CMK (cell line): Measurements from ENCODE around the gene EIF1AD.
"Not testable (repeated sequence)": the region's sequence is repeated elsewhere in the genome, so short reads cannot be mapped to it uniquely, and the experiment has no call there.

Experiments used
- DNase-seq: peaks from one replicate; pipeline ENCODE4 v3.0.0-alpha.2; 2010; ENCODE audit warnings: low read depth

EIF1AD gene, protein sequence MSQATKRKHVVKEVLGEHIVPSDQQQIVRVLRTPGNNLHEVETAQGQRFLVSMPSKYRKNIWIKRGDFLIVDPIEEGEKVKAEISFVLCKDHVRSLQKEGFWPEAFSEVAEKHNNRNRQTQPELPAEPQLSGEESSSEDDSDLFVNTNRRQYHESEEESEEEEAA

DNA sequence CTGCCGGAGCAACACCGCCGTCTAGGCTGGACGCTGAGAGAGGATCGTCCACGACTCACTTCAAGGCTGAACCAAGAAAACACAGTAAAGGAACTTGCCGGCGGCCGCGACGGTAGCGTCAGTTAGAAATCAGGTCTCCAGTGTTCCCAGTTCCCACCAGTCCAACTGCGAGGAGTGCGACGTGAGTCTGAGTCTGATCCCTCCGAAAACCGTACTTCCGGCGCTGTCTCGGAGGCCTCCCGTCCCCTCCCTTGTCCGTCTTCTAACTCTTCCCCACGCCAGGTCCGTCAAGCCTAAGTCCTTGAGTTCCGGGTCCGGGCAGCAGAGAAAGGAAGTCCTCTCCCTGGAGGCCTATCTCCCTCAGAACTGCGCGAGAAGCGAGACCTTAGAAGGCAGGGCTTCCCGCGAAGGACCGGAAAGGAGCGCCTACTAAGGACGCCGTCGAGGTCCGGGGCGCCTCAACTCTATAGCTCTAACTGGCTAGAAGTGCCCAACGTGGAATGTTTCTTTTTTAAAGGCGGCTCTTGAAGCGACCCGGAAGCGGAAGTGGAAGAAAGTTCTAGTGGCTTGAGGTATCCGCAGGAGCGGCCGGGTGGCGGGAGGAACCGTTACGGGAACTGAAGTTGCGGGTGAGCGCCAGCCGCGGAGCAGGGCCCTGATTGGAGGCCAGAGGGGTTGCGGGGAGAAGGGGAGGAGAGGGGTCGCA is at the start of gene EIF1AD, which contains the start of gene BANF1:
TSS of gene EIF1AD (minus strand) at position 216 of the 706 bp plus-strand sequence. CDS start 1,768 bp downstream, outside the sequence.
TSS of gene BANF1 (plus strand) at position 562 of the 706 bp plus-strand sequence. CDS start 748 bp downstream, outside the sequence.
- peak; percentile 100 for DNase-seq

DNA sequence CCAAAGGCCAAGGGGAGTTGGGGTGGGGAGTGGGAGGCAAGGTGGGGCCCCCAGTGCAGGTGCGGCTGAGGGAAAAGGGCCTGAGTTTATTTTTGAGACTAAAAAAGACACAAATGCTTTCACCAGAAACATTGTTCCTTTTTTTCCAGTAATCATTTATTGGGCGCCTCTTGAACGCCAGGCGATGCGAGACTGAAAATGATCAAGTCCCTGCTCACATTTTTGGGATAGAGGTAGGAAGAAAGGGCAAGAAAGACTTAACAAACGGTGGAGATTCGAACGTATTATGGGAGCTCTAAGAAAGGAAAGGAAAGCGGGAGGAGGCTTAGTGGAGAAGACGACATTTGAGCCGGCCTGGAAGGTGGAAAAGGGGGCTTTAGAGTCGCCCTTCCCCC is 49.4 kb upstream of the EIF1AD start:
- DNase-seq = no peak

DNA sequence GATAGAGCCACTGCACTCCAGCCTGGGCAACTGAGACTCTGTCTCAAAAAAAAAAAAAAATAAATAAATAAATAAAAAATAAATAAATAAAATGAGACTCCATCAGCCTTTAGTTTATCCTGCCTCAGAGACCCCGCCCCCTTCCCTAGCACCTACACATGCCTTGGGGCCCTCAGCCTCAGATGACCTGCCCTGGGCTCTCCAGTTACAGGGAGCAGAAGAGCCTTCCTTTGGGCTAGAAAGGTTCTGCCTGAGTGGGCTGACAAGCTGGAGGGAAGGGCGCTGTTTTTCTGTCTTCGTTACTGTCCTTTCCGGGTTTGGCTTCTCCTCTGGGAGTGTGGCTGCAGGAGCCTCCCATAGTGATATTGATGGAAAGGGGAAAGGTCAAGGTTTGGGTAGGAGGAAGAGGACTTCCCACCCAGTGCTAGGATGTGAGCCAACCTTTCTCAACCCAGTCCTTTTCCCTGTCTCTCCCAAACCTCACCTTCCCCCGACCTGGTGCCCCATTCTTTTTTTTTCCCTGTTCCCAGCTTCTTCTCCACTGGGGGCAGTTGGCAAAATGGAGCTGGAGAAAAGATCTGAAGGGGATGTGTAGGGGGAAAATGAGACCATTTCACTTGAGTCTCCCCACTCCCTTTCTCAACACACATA is 48.7 kb upstream of the EIF1AD start:
- no peak for DNase-seq

DNA sequence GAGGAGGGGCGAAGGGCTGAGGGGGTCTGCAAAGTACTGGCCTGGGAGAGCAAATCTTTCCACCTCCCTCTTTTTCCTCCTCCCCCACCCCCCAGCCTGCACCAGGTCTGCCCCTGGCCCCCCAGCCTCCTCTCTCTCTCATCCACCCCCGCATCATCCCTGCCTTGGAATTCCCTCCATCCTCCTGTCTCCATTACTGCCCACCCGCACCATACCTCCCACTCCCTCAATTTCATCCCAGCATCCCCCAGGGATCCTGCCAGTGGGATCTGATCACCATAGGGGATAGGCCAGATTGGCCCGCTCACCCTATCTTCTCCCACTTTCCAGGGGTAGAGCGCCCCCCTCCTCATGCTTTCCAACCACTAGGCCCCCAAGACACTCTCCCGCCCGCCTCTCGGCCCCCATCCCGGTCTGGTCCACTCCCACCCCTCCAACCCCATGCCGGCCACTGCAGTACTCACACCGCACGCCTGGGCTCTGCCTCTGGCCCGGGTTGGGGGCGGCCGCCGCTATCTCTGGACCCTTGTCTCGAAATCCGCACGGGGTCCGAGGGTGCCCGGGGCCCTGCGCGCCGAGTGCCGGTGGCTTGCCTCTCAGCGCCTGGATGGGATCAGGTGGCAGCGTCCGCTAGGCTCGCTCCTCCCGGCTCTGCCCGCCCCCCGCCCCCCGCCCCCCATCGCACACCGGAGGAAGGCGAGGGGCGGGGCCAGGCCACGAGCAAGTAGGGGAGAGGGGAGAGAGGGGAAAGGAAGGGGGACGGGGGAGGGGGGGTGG is 46.8 kb upstream of the EIF1AD start, which contains the start of gene GAL3ST3:
TSS of gene GAL3ST3 (minus strand) at position 615 of the 777 bp plus-strand sequence. CDS start 3,746 bp downstream, outside the sequence.
- no peak for DNase-seq

DNA sequence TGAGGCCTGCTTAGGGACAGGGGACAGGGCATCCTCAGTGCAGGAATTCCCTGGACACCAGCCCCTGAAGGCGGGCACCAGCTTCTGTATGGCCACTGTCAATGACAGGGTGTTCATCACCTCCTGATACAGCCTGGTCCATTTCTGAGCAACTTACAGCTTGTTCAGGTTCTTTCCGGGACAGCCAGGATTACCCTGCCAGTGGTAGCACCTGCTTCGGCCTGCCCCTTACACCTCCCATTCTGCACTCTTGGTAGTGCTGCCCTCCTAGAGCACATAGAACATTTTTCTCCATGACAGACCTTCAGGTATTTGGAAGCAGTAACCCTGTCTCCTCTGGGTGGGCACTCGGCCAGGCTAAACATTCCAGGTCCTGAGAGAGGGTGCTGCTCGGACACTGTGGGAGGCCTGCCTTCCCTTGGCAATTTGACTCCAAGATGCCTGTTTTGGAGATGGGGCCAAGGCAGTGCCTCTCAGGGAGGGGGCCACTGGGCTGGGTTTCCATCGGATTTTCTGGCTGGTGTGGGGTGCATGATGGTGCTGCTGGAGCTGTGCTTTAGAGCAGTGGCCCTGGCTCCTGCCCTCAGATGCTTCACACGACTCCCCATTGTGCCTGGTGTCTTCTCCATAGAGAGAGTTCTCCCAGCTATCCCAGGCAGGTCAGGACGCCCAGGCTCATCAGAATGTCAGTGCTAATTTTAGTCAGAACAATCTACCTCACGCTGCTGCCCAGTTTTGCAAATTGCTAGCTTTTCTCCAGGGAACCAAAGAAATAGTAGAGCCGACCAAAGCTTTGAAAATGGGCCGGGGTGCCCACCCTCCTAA is 45.8 kb upstream of the EIF1AD start:
- DNase-seq = no peak

DNA sequence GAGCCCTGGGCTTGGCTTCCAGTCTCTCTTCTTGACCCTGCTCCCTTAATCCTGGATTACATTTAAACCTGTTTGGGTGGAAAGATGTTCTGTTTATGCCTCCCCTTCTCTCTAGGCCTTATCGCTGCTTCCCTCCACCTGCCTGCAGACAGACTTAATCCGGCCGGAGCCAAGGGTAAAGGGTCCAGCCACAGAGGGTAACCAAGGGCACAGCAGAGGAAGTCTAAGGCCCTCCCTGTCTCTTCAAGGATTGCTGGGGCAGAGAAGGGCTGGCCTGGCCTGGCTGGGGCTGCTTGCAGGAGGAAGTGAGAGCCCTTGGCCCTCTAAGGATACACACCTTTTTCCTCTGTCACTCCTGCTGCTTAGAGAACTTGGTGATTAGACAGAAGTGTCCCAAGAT is 44.9 kb upstream of the EIF1AD start:
- DNase-seq = no peak

DNA sequence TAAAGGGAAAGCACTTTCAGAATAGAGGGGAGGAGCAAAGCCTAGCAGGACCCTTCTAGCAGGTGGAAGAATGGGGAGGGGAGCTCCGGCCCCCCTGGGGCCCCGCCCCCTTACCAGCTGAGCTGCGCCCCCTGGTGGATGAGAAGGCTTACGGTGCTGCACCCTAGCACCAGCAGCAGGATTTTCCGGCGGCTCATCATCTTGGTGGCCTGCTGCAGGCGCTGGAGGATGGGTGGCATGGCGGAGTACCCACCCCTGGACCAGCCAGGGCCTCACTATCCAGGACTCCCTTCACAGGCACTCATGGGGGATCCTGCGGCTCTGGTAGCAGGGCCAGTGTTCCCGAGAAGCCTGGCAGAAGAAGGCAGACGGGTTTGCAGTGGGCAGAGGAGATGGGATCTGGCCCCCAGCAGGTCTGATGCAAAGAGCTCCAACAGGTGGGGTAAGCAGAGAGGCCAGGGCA is 43.3 kb upstream of the EIF1AD start:
- DNase-seq = peak; percentile 78

DNA sequence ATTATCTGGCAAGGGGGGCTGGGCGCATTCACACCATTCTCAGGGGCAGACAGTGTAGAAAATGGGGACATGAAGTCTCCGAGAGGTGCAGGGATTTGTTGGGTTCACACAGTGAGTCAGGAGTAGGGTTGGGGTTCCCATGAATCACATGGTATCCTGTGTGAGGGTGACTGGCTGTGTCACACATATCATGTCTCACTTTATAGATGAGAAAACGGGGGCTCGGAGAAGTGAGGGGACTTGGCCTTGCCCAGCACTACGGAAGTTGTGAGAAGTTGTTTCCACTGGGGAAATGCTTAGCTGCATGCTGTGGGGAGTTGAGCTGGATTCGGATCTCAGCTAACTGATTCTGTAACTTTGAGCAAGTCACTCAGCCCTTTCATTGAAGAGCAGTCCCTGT is 42.8 kb upstream of the EIF1AD start:
- no peak for DNase-seq

DNA sequence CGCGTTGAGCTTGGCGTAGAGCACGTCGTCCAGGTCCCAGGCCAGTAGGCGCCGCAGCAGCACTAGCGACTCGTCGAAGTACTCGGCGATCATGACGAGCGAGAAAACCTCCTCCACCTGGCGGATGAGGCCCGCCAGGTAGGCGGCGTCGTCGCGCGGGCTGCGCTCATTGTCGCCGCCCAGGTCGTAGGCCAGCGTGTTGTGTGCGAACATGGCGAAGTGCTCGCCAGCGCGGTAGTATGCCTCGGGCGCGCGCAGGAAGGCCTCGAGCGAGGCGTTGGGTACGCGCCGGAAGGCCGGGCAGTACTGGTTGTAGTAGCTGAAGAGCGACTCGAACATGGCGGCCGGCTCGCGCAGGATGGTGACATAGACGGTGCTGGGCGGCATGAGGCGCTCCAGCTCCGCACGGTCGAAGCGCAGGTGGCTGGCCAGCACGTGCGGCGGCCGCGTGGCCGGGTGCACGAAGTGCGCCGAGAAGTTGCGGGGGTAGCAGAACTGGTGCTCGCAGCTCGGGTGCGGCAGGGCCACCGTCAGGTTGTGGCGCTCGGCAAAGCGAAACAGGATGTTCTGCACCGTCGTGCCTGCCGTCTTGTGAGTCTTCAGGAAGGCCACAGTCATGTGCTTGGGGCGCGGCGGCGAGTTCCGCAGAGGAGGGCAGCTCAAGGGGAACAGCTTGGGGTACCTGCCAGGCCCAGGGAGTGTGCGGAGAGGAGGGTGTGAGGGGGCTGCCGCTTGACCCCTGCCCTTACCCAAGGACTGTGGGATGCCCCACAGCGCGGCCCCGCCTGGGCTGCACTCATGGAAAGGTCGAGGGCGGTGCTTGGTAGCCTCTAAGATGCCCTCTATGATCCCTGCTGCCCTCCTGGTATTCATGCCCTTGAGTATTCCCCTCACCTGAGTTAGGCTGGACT is 41.3 kb upstream of the EIF1AD start:
- DNase-seq = no peak

DNA sequence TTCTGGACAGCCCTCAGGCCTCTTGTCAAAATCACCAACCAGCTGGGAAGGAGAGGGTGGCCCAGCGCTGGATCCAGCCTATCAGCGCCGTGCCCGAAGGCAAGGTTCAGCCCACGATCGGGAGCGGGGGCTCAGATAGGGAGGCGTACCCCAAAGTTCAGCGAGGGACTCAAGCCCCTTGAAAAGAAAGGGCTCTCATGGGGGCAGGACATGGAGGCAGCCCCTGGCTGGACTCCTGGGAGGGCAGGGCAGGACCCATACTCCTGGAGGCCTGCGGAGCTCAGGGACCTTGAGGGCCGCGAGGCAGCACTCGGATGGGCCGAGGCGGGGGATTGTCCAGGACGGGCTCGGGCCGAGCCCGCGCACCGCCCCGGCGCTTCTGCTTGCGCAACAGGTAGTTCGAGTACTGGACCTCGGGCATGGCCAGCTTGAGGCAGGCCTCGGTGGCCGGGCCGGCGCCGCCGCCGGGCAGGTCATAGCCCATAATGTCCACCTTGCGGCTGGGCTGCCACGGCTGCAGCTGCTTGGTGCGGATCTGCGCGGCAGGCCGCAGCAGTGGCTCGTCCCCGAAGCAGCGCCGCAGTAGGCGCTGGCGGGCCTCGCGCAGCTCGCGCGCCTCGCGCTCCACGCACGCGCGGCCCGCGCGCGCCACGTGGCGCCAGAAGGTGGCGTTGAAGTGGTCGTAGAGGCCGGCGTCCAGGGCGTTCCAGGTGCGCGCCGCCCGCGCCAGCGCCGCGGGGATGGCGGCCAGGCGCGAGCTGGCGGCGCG is 40.5 kb upstream of the EIF1AD start:
- DNase-seq = no peak

DNA sequence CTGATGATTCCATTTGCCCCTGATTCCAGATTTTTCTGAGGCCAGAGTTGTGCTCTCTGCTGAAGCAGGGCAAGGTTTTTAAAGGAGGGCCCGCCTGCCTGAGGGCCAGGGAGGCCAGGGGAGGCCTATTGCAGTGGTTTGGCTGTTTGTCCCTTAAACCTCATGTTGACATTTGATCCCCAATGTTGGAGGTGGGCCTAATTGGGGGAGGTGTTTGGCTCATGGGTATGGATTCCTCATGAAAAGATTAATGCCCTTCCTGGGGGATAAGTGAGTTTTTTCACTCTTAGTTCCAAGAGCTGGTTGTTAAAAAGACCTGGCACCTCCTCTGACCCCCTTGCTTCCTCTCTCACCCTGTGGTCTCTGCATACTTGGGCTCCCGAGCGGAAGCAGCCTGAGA is 37.8 kb upstream of the EIF1AD start:
- no peak for DNase-seq

DNA sequence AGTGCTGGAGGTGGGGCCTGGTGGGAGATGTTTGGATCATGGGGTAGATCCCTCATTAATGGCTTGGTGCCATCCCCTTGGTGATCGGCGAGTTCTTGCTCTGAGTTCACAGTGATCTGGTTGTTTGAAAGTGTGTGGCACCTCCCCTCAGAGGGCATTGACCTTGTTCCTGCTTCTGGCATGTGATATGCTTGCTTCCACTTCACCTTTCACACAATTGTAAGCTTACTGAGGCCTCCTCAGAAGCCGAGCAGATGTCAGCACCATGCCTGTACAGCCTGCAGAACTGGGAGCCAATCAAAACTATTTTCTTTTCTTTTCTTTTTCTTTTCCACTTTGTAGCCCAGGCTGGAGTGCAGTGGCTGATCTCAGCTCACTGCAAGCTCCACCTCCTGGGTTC is 35.4 kb upstream of the EIF1AD start:
- DNase-seq = no peak

DNA sequence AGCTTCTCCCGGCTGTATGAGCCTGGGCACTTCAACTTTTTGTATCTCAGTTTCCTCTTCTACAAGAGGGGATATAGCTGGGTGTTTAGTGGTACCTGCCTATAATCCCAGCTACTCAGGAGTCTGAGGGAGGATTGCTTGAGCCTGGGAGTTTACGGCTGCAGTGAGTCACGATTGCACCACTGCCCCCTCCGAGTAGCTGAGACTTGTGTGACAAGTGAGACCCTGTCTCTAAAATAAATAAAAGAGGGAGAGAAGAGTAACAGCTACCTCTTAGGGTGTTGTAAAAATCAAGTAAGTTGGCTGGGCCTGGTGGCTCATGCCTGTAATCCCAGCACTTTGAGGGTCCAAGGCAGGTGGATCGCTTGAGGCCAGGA is 34.4 kb upstream of the EIF1AD start:
- no peak for DNase-seq

DNA sequence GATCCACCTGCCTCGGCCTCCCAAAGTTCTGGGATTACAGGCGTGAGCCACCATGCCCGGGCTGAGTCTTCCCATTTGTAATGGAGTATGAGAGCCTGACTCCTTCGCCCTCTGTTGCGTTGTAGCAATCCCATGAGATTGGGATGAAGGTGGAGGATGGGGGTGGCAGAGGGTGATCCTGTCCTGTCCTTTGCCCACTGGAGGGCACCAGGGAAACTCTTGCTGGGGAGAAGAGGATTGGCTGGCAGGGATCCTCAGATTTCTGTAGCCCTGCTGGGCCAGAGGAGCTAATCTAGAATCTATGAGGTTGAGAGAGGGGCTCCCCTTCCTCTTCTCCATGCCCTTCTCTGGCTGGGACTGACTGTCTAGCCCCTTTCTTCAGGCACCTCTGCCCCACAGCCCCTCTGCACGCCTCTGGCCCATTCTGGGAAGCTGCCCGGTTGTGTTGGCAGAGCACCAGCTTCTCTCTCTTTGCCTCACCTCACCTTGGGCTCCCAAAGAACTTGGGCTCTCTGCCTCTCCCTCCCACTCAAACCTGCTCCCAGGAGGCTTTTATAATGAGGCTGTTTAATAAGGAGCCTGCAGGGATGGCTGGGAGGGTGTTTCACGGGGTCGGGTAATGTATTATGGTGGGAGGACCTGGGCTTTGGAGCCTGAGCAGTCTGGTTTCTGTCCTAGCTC is 33.8 kb upstream of the EIF1AD start:
- DNase-seq = no peak

DNA sequence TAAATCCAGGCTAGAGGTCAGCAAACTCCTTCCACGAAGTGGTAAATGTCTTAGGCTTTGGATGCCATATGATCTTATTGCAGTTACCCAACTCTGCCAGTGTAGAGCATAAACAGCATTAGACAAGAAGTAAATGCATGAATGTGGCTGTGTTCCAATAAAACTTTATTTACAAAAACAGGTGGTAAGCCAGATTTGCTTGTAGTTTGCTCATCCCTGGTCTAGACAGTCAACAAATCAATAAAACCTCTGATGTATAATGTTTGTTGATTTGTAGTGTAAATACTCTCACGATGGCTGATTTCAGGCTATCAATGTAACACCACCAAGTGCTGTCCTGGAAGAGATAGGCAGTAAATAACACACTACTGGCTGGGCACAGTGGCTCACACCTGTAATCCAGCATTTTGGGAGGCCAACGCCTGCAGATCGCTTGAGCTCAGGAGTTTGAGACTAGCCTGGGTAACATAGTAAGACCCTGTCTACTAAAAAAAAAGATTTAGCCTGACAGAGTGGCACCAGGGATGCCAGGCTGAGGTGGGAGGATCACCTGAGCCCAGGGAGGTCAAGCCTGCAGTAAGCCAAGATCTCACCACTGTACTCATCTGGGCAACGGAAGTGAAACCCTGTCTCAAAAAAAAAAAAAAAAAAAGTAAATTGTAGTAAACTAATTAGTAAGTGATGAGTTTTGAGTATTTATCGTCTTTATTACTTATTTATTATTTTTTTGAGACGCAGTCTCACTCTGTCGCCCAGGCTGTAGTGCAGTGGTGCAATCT is 31.2 kb upstream of the EIF1AD start:
- no peak for DNase-seq

DNA sequence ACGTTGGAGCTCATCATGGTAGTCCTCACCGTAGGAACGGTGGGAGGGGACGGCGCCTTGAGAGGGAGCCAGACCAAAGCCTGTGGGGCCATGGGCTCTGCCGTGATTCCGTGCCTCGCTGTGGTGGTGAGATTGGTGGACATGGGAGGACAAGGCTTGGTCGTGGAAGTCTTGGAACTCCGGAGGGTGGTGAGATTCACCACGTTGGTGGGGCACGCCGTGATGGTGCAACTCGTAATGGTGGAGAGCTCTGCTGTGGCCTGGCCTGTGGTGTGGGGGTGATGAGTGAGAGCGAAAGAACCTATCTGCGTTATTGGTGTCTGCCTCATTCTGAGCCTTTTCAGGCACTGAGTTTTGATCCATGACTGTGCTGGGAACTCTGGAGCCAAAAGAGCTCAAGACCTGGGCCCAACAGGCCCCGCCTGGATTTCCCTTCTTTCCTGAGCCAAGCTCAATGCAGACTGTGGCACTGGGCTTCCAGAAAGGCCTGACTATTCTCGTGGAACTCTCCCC is 24.1 kb upstream of the EIF1AD start, which contains the start of gene CATSPER1:
TSS of gene CATSPER1 (minus strand) at position 463 of the 513 bp plus-strand sequence. CDS start at position 363, 100 bp downstream.
- no peak for DNase-seq

DNA sequence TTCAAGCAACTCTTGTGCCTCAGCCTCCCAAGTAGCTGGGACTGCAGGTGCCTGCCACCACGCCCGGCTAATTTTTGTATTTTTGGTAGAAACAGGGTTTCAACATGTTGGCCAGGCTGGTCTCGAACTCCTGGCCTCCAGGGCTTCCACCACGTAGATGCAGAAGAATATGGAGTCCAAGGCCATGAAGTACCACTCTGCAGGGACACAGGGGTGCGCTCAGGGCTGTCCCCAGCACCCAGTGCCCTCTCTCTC is 21.2 kb upstream of the EIF1AD start:
- DNase-seq = not testable (repeated sequence)
